ENCODE measurements around the gene ACOXL. TPM values are rescaled to one million over a fixed set of nuclear protein-coding genes. Genes with fewer than 3 reads are reported as not detected.

ACOXL gene
- total and polyA plus RNA-seq, 4 donors: 4.4 to 32.8 (median 12.2) TPM

GRCh38 chr2:111157071-111157661 is 424.8 kb downstream of the ACOXL start:
- Histone ChIP-seq H3K27ac (ENCODE audit: low read depth in 1 of 2, low read length in 1 of 2) (no peak overlapping the region), H3K4me1 (ENCODE audit: control insufficient read depth in 5 of 5, insufficient read depth in 5 of 5, low read length in 5 of 5) (peaks cover 4 to 13% (median 5%) of the 10 kb centered on the region in 5 donors), H3K36me3 (ENCODE audit: control insufficient read depth in 4 of 4, insufficient read depth in 4 of 4, low read length in 4 of 4) (peaks cover 0 to 37% (median 21%) of the 10 kb centered on the region in 4 donors), H3K9ac (ENCODE audit: insufficient read depth in 1 of 2, low read length in 2 of 2) (no peak overlapping the region), H3K4me3 (no peak overlapping the region), H3K9me3 (ENCODE audit: control insufficient read depth in 4 of 4, insufficient read depth in 3 of 4, low read length in 3 of 4) (peaks cover 0 to 3% (median 0%) of the 10 kb centered on the region in 4 donors), H3K27me3 (ENCODE audit: control insufficient read depth in 3 of 3, insufficient read depth in 3 of 3, low read length in 2 of 3) (no peaks in the 10 kb centered on the region)
- no peak for TF ChIP-seq CTCF (IDR thresholded peaks at IDR 0.05; ENCODE audit: control extremely low read depth, extremely low read depth)
- DNase-seq (no peak), ATAC-seq (ENCODE audit: insufficient read depth, low FRiP score) (no peak)
- 89% methylated on average over 5 of the region's 5 CpGs for WGBS, 2 donors

- no peak overlapping the region for H3K4me3 ChIP-seq
- H3K27ac ChIP-seq (ENCODE audit: low read depth in 1 of 2, low read length in 1 of 2): no peak overlapping the region
- no peak for TF ChIP-seq CTCF (IDR thresholded peaks at IDR 0.05; ENCODE audit: control extremely low read depth, extremely low read depth)
- peaks cover 0 to 31% (median 18%) of the 10 kb centered on the region in 4 donors for H3K36me3 ChIP-seq (ENCODE audit: control insufficient read depth in 4 of 4, insufficient read depth in 4 of 4, low read length in 4 of 4)
- no peaks in the 10 kb centered on the region for H3K27me3 ChIP-seq (ENCODE audit: control insufficient read depth in 3 of 3, insufficient read depth in 3 of 3, low read length in 2 of 3)
- no peak overlapping the region for H3K9ac ChIP-seq (ENCODE audit: insufficient read depth in 1 of 2, low read length in 2 of 2)
- H3K4me1 ChIP-seq (ENCODE audit: control insufficient read depth in 5 of 5, insufficient read depth in 5 of 5, low read length in 5 of 5): peaks cover 5 to 16% (median 11%) of the 10 kb centered on the region in 5 donors
- H3K9me3 ChIP-seq (ENCODE audit: control insufficient read depth in 4 of 4, insufficient read depth in 3 of 4, low read length in 3 of 4): peaks cover 0 to 3% (median 0%) of the 10 kb centered on the region in 4 donors
- no peak for DNase-seq
- no peak for ATAC-seq (ENCODE audit: insufficient read depth, low FRiP score)
- 91 to 96% methylated on average over 2 of the region's 2 CpGs for WGBS, 2 donors
Measured at GRCh38 chr2:111157798-111158197, 425.4 kb downstream of the ACOXL start.

- ATAC-seq (ENCODE audit: insufficient read depth, low FRiP score) (no peak), DNase-seq (no peak)
- Histone ChIP-seq H3K9ac (ENCODE audit: insufficient read depth in 1 of 2, low read length in 2 of 2) (no peak overlapping the region), H3K4me1 (ENCODE audit: control insufficient read depth in 5 of 5, insufficient read depth in 5 of 5, low read length in 5 of 5) (peaks cover 5 to 33% (median 16%) of the 10 kb centered on the region in 5 donors), H3K9me3 (ENCODE audit: control insufficient read depth in 4 of 4, insufficient read depth in 3 of 4, low read length in 3 of 4) (peaks cover 0 to 3% (median 0%) of the 10 kb centered on the region in 4 donors), H3K36me3 (ENCODE audit: control insufficient read depth in 4 of 4, insufficient read depth in 4 of 4, low read length in 4 of 4) (peaks cover 0 to 25% (median 16%) of the 10 kb centered on the region in 4 donors), H3K27me3 (ENCODE audit: control insufficient read depth in 3 of 3, insufficient read depth in 3 of 3, low read length in 2 of 3) (no peaks in the 10 kb centered on the region), H3K4me3 (no peak overlapping the region), H3K27ac (ENCODE audit: low read depth in 1 of 2, low read length in 1 of 2) (no peak overlapping the region)
- 94 to 95% methylated on average over 5 of the region's 5 CpGs for WGBS, 2 donors
- TF ChIP-seq CTCF (IDR thresholded peaks at IDR 0.05; ENCODE audit: control extremely low read depth, extremely low read depth): no peak
Measured at GRCh38 chr2:111159641-111160040, 427.3 kb downstream of the ACOXL start.

Measured in lung (tissue), 12 donors.